Measurements from ENCODE around the gene RBBP8NL. TPM values are rescaled to one million over a fixed set of nuclear protein-coding genes. Genes with fewer than 3 reads are reported as not detected.

Gene RBBP8NL
- total and polyA plus RNA-seq, 9 of the 15 experiments (the other 6 are each of a cell fraction or from before 2014, with no cell fraction given) = not detected

DNA sequence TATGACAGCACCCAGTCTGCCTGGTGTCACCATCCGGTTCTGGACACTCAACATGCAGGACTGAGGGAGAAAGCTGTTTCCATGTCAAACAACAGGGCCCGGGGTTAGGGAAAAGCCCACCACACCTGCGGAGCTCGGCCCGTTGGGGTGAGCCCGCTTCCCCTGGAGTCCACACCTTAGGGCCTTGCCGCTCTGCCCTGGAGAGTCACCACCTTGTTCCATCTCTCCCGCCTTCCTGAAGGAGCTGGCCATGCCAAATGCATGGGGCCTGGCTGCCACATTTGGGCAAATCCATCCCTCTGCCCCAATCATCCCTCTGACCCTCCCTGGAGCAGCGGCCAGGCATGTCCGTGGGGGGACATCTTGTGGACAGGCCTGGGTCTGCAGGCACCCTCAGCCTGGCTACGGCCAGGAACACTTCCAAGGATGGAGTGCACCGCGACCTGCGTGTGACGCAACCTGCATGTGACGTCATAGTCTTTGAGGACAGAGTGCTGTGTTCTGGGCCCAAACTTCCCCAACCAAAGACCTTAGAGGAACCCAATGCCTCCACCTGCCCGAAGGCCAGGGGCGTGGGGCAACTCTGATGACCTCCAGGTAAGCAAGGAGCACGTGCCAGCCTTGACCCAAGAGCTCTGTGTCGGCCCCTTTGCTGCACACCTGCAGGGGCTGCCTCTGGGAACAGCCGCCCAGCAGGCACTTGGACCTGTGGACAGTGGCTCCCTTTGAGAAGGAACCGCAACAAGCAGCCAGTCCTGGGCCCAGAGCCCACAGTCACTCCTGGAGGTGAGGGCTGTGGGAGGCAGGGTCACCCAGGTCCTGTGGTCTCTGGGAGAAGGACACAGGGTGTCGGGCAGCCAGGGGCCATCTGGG, 22.0 kb downstream of the RBBP8NL start (continued):
- TF ChIP-seq, protein P1, sequence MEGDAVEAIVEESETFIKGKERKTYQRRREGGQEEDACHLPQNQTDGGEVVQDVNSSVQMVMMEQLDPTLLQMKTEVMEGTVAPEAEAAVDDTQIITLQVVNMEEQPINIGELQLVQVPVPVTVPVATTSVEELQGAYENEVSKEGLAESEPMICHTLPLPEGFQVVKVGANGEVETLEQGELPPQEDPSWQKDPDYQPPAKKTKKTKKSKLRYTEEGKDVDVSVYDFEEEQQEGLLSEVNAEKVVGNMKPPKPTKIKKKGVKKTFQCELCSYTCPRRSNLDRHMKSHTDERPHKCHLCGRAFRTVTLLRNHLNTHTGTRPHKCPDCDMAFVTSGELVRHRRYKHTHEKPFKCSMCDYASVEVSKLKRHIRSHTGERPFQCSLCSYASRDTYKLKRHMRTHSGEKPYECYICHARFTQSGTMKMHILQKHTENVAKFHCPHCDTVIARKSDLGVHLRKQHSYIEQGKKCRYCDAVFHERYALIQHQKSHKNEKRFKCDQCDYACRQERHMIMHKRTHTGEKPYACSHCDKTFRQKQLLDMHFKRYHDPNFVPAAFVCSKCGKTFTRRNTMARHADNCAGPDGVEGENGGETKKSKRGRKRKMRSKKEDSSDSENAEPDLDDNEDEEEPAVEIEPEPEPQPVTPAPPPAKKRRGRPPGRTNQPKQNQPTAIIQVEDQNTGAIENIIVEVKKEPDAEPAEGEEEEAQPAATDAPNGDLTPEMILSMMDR (IDR thresholded peaks at IDR 0.05 in 2 of 3, conservative IDR thresholded peaks at IDR 0.05 in 1 of 3; ENCODE audit: insufficient read depth in 2 of 3, low read depth in 1 of 3, low read length in 3 of 3) = peak; percentile 53 to 65 (median 55)
- TF ChIP-seq SPI1 (IDR thresholded peaks at IDR 0.05; ENCODE audit: borderline replicate concordance, low read depth, low read length) (no peak), CHD2 (IDR thresholded peaks at IDR 0.05; ENCODE audit: low read depth, low read length) (no peak), CREBBP (IDR thresholded peaks at IDR 0.05; ENCODE audit: low read depth, low read length) (no peak), FOSL1 (tag; conservative IDR thresholded peaks at IDR 0.05) (no peak), SRSF3 (IDR thresholded peaks at IDR 0.05; ENCODE audit: insufficient read depth, low read length) (no peak), ZNF561 (CRISPR knock-in tag; conservative IDR thresholded peaks at IDR 0.05) (no peak), BRF1 (IDR thresholded peaks at IDR 0.05; ENCODE audit: borderline replicate concordance, extremely low read depth, insufficient read length) (no peak), ZNF263 (CRISPR knock-in tag; IDR thresholded peaks at IDR 0.05; ENCODE audit: borderline replicate concordance) (0 out of 2 replicates have a peak, but pooled peaks have one; percentile 31), SLC30A9 (CRISPR knock-in tag; IDR thresholded peaks at IDR 0.05) (no peak)
- TF ChIP-seq, protein P2, sequence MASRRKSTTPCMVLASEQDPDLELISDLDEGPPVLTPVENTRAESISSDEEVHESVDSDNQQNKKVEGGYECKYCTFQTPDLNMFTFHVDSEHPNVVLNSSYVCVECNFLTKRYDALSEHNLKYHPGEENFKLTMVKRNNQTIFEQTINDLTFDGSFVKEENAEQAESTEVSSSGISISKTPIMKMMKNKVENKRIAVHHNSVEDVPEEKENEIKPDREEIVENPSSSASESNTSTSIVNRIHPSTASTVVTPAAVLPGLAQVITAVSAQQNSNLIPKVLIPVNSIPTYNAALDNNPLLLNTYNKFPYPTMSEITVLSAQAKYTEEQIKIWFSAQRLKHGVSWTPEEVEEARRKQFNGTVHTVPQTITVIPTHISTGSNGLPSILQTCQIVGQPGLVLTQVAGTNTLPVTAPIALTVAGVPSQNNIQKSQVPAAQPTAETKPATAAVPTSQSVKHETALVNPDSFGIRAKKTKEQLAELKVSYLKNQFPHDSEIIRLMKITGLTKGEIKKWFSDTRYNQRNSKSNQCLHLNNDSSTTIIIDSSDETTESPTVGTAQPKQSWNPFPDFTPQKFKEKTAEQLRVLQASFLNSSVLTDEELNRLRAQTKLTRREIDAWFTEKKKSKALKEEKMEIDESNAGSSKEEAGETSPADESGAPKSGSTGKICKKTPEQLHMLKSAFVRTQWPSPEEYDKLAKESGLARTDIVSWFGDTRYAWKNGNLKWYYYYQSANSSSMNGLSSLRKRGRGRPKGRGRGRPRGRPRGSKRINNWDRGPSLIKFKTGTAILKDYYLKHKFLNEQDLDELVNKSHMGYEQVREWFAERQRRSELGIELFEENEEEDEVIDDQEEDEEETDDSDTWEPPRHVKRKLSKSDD (conservative IDR thresholded peaks at IDR 0.05; ENCODE audit: low read length) = no peak
- TF ChIP-seq, protein P3, sequence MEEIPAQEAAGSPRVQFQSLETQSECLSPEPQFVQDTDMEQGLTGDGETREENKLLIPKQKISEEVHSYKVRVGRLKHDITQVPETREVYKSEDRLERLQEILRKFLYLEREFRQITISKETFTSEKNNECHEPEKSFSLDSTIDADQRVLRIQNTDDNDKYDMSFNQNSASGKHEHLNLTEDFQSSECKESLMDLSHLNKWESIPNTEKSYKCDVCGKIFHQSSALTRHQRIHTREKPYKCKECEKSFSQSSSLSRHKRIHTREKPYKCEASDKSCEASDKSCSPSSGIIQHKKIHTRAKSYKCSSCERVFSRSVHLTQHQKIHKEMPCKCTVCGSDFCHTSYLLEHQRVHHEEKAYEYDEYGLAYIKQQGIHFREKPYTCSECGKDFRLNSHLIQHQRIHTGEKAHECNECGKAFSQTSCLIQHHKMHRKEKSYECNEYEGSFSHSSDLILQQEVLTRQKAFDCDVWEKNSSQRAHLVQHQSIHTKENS (CRISPR knock-in tag; IDR thresholded peaks at IDR 0.05) = no peak
- TF ChIP-seq, protein P4, sequence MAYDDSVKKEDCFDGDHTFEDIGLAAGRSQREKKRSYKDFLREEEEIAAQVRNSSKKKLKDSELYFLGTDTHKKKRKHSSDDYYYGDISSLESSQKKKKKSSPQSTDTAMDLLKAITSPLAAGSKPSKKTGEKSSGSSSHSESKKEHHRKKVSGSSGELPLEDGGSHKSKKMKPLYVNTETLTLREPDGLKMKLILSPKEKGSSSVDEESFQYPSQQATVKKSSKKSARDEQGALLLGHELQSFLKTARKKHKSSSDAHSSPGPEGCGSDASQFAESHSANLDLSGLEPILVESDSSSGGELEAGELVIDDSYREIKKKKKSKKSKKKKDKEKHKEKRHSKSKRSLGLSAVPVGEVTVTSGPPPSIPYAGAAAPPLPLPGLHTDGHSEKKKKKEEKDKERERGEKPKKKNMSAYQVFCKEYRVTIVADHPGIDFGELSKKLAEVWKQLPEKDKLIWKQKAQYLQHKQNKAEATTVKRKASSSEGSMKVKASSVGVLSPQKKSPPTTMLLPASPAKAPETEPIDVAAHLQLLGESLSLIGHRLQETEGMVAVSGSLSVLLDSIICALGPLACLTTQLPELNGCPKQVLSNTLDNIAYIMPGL (CRISPR knock-in tag; IDR thresholded peaks at IDR 0.05) = no peak
- TF ChIP-seq, protein P5, sequence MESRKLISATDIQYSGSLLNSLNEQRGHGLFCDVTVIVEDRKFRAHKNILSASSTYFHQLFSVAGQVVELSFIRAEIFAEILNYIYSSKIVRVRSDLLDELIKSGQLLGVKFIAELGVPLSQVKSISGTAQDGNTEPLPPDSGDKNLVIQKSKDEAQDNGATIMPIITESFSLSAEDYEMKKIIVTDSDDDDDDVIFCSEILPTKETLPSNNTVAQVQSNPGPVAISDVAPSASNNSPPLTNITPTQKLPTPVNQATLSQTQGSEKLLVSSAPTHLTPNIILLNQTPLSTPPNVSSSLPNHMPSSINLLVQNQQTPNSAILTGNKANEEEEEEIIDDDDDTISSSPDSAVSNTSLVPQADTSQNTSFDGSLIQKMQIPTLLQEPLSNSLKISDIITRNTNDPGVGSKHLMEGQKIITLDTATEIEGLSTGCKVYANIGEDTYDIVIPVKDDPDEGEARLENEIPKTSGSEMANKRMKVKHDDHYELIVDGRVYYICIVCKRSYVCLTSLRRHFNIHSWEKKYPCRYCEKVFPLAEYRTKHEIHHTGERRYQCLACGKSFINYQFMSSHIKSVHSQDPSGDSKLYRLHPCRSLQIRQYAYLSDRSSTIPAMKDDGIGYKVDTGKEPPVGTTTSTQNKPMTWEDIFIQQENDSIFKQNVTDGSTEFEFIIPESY (CRISPR knock-in tag; IDR thresholded peaks at IDR 0.05) = peak; percentile 97
- TF ChIP-seq, protein P6, sequence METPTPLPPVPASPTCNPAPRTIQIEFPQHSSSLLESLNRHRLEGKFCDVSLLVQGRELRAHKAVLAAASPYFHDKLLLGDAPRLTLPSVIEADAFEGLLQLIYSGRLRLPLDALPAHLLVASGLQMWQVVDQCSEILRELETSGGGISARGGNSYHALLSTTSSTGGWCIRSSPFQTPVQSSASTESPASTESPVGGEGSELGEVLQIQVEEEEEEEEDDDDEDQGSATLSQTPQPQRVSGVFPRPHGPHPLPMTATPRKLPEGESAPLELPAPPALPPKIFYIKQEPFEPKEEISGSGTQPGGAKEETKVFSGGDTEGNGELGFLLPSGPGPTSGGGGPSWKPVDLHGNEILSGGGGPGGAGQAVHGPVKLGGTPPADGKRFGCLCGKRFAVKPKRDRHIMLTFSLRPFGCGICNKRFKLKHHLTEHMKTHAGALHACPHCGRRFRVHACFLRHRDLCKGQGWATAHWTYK (CRISPR knock-in tag; IDR thresholded peaks at IDR 0.05) = no peak

Measured in K562 (cell line).